ENCODE measurements around the gene CCSER2. TPM values are rescaled to one million over a fixed set of nuclear protein-coding genes. Genes with fewer than 3 reads are reported as not detected.
"Not testable (repeated sequence)": the region's sequence is repeated elsewhere in the genome, so short reads cannot be mapped to it uniquely, and the experiment has no call there.

Gene CCSER2
- total RNA-seq, 4 donors from 2014 or later, result 41.2 to 61.9 (median 47.7) TPM

DNA sequence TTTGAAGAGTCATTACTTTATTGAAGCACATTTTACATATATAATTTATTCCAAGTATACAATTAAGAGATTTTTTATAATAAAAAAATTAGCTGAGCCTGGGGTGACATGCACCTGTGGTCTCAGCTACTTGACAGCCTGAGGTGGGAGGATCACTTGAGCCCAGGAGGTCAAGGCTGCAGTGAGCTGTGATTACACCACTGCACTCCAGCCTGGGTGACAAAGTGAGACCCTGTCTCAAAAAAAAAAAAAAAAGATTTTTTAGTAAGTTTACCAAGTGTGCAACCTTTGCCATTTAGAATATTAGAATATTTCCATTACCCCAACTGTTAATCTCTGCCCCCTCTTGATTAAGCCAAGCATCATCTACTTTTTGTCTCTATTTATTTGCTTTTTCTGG is 196.0 kb downstream of the CCSER2 start:
- TF ChIP-seq, protein P1, sequence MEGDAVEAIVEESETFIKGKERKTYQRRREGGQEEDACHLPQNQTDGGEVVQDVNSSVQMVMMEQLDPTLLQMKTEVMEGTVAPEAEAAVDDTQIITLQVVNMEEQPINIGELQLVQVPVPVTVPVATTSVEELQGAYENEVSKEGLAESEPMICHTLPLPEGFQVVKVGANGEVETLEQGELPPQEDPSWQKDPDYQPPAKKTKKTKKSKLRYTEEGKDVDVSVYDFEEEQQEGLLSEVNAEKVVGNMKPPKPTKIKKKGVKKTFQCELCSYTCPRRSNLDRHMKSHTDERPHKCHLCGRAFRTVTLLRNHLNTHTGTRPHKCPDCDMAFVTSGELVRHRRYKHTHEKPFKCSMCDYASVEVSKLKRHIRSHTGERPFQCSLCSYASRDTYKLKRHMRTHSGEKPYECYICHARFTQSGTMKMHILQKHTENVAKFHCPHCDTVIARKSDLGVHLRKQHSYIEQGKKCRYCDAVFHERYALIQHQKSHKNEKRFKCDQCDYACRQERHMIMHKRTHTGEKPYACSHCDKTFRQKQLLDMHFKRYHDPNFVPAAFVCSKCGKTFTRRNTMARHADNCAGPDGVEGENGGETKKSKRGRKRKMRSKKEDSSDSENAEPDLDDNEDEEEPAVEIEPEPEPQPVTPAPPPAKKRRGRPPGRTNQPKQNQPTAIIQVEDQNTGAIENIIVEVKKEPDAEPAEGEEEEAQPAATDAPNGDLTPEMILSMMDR (IDR thresholded peaks at IDR 0.05), result no peak
- DNase-seq (ENCODE audit: low spot score) (no peak), ATAC-seq (ENCODE audit: low FRiP score) (no peak)

DNA sequence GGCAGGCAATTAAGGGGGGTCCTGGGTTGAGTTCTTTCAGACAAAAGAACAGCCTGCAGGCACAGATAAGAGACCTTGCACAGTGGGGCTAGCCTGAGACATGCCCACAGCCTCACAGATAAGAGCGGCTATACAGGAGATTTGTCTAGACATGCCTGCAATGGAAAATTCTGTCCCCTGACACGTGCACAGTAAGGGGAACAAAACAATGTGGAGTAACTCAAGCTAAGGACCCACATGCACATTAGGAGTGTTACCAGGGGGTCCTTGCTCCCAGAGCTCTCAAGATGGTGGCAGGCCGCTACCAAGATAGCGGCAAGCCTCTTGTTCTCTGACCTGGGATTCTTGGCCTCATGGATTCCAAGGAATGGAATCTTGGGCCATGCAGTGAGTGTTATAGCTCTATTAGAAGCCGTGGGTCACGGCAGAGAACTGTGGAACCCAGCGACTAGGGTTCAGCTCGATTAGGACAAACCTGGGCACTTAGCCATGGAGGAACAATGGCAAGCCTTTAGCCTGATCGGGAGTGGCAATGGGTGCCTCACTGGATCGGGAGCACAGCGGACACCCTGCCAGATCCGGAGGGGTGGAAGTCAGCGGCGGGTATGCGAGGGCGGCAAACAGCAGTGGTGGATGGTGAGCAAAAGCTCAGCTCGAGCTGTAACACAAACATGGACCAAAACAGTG is 196.9 kb downstream of the CCSER2 start:
- TF ChIP-seq, protein P1 (IDR thresholded peaks at IDR 0.05), result no peak
- ATAC-seq (ENCODE audit: low FRiP score) (no peak), DNase-seq (ENCODE audit: low spot score) (no peak)

DNA sequence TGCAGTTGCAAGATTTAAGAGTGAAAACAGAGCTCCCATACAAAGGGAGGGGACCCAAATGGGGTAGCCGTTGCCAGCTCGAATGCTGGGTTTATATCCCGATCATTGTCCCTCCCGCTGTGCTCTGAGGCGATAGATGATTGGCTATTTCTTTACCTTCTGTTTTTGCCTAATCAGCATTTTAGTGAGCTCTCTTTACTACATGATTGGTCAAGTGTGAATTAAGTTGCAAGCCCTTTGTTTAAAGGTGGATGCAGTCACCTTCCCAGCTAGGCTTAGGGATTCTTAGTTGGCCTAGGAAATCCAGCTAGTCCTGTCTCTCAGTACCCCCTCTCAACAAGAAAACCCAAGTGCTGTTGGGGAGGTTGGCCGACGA is 197.4 kb downstream of the CCSER2 start:
- ATAC-seq (ENCODE audit: low FRiP score); DNase-seq (ENCODE audit: low spot score): not testable (repeated sequence)

DNA sequence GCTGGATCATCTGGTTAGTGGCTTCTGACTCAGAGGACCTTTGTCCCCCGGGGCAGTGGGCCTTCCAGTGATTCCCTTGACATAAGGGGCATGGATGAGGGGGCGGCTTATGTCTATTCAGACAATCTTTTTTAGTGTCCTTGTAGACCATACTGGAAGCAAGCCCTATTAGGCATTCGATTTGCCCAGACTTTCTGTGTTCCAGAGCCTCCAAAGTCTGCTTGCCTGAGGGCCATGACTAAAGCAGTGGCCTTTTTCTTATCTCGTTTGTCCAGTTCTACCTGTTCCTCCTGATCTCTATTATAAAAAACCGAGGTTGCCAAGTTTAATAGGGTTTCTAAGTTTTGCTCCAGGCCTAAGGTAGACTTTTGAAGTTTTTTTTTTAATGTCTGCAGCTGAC is 199.0 kb downstream of the CCSER2 start:
- not testable (repeated sequence) for ATAC-seq (ENCODE audit: low FRiP score); DNase-seq (ENCODE audit: low spot score)

DNA sequence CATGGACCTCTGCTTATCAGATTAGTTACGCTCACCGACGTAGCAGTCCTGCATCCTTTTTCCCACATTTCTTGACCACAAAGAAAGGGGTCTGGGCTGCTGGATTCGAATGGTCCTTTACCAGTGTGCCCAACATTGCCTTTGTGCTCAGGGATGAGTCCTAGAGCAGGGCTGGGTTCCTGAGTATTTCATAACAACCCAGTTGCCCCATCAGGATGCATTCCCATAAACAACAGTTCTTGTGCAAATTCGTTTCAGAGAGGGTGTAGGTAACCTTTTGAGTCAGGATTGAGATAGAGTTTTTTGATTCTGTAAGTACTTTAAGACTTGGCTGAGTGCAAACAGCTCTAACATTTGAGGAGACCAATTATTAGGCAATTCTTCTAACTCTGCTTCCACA is 200.1 kb downstream of the CCSER2 start:
- ATAC-seq (ENCODE audit: low FRiP score); DNase-seq (ENCODE audit: low spot score): not testable (repeated sequence)

DNA sequence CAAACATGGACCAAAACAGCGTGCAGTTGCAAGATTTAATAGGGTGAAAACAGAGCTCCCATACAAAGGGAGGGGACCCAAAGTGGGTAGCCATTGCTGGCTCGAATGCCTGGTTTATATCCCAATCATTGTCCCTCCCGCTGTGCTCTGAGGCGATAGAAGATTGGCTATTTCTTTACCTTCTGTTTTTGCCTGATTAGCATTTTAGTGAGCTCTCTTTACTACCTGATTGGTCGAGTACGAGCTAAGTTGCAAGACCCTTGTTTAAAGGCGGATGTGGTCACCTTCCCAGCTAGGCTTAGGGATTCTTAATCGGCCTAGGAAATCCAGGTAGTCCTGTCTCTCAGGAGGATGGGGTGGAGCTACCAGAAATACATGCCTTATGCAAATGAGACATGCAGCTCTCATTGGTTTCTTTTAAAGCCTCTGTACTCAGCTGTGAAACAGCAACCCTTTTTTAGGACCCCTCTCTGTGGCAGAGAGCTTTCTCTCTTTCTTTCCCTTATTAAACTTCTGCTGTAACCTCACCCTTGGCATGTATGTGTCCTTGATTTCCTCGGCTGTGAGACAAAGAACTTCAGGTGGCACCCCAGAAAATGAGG is 202.4 kb downstream of the CCSER2 start:
- ATAC-seq (ENCODE audit: low FRiP score), result no peak
- TF ChIP-seq, protein P1 (IDR thresholded peaks at IDR 0.05), result no peak
- DNase-seq (ENCODE audit: low spot score), result no peak

DNA sequence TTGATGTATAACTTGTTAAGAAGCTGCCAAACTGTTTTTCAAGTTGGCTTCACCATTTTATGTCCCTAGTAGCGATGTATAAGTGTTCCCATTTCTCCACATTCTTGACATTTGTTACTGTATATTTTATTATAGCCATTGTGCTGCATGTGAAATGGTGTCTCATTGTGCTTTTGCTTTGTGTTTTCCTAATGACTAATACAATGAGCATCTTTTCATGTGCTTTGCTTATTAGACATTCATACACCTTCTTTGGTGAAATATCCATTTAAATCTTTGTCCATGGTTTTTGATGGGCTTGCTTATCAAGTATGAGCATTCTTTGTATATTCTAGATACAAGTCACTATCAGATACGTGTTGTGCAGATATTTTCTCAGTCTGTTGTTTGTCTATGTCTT is 203.0 kb downstream of the CCSER2 start:
- ATAC-seq (ENCODE audit: low FRiP score), result no peak
- no peak for DNase-seq (ENCODE audit: low spot score)
- TF ChIP-seq, protein P1 (IDR thresholded peaks at IDR 0.05), result no peak

DNA sequence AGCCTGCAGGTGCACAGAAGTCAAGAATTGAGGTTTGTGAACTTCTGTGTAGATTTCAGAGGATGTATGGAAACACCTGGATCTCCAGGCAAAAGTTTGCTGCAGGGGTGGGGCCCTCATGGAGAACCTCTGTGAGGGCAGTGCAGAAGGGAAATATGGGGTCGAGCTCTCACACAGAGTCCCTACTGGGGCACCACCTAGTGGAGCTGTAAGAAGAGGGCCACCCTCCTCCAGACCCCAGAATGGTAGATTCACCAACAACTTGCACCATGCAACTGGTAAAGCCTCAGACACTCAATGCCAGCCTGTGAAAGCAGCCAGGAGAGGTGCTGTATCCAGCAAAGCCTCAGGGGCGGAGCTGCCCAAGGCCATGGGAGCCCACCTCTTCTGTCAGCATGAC is 205.8 kb downstream of the CCSER2 start:
- DNase-seq (ENCODE audit: low spot score) (no peak), ATAC-seq (ENCODE audit: low FRiP score) (no peak)
- TF ChIP-seq, protein P1 (IDR thresholded peaks at IDR 0.05), result no peak

Data from omental fat pad (tissue), 4 donors.